Astrocyte of the hippocampus (primary cell): ENCODE results near the gene CEP152.

Experiments used
- DNase-seq: peaks from one replicate; pipeline ENCODE4 v3.0.0; 2011; ENCODE audit warnings: low read depth, low spot score

Gene CEP152

GRCh38 chr15:48702569-48703236, 108.2 kb downstream of the CEP152 start:
- DNase-seq, result no peak

- DNase-seq, result no peak
Observed at GRCh38 chr15:48696627-48697312, 114.1 kb downstream of the CEP152 start.

- DNase-seq, result peak; percentile 35
Observed at GRCh38 chr15:48695827-48696573, 114.9 kb downstream of the CEP152 start.

- peak; percentile 90 for DNase-seq
Observed at GRCh38 chr15:48695088-48695826, 115.6 kb downstream of the CEP152 start.

GRCh38 chr15:48693484-48693883, 117.4 kb downstream of the CEP152 start:
- peak; percentile 69 for DNase-seq

- no peak for DNase-seq
Observed at GRCh38 chr15:48688493-48688892, 122.4 kb downstream of the CEP152 start.
